GM21576 (cell line): ENCODE results near the gene MYH4.

Experiments
- ATAC-seq: cut with Tn5 transposase; IDR thresholded peaks from one replicate; pipeline ENCODE4 v1.9.1; 2021; ENCODE audit warnings: mild to moderate bottlenecking, moderate library complexity; ENCODE audit not compliant: unreplicated experiment

Gene MYH4

GRCh38 chr17:10421900-10422542 lies 47.3 kb downstream of the MYH4 start, which contains the start of gene MYH8:
Gene MYH8 (minus strand): TSS chr17:10421950. CDS start chr17:10420227, 1,723 bp downstream.
- no peak for ATAC-seq

- no peak for ATAC-seq
Measured at GRCh38 chr17:10421211-10421610, 48.1 kb downstream of the MYH4 start.

- ATAC-seq = no peak
Measured at GRCh38 chr17:10420811-10421210, 48.5 kb downstream of the MYH4 start.

DNA sequence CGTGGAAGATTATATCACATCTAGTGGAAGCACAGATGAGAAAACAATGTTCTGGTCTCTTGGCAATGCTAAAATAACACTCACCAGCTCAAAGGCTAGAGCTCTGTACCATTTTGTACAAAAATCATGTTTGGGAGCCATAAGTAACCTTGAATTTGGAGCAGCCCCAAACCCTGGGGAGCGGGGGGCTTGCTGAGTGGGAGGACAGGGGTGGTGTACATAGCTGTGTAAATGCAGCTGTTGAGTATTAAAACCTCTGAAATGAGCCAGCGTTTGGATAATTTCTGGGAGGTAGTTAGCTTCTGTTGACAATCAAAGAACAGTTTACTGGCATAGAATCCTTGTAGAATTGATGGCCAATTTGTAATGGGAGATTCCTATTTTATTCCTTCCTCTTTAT lies 51.9 kb downstream of the MYH4 start:
- ATAC-seq = no peak

DNA sequence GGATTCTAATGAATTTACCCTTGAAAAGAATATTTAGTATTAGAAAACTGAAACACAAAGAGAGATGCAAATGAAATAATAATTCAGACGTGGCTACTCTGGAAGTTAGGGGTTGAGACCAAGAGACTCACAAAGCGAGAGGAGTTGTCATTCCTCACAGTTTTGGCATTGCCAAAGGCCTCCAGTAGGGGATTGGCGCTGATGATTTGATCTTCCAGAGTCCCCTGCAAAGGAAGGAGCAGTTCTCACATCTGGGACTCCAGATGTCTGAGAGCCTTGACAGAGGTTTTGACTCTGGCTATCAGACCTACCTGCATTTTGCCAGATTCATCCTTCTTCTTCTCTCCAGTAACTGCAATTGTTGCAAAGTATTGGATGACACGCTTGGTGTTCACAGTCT lies 54.2 kb downstream of the MYH4 start:
- ATAC-seq = no peak

DNA sequence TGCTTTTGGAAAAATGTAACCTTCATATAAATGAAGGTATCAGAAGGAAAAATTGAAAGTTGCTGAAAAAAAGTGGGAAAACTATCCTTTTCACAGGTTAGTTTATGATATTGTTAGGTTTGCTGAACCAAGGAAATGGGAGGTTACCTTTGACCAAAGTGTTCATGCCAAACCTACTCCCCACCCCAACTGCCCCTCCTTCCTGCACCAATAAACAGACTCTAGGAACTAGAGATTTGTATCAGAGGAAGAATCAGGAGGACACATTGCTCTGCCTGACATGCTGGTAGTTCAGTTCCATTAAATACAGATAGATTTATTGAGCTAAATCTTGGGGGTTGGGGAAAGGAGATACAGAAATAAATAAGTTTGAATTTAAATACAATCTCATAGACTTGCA lies 65.8 kb downstream of the MYH4 start:
- no peak for ATAC-seq

- ATAC-seq = no peak
Measured at GRCh38 chr17:10398352-10398751, 71.0 kb downstream of the MYH4 start.

GRCh38 chr17:10396524-10397163 lies 72.7 kb downstream of the MYH4 start:
- ATAC-seq = no peak

GRCh38 chr17:10394201-10394887 lies 75.0 kb downstream of the MYH4 start:
- ATAC-seq = no peak
